Measurements from ENCODE around the gene PIGK.

Gene PIGK

DNA sequence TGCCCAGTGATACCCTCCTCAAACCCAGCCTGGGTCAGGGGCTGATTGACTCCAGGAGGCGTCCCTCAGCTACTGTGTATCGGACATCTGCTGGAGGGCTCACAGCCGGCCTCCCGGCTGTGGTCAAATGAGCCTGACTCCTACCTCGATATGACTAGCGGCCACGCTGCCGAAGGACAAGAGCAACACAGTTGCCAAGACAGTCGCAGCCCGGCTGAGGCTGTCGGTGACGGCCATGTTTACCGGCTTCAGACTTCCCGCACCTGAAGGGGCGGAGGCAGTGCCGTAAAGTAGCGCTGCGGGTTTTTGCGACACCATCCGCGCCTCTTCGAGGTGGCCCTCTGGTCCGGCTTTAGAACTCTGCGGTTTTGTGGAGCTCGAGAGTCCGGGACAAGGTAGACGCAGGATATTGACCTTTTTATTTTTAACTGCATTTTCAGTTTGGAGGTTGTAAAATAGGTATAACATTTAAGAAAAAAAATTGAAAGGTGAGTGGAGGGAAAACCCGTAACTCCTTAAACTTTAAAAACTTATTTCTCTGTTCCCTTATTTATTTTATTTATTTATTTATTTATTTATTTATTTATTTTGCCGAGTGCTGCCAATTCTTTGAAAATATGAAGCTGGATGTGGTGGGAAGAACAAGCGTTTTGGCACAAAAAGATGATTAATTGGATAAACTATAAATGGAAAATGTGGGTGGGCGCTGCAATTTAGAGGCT lies at the start of gene PIGK:
PIGK (minus strand) TSS at position 265 of the 722 bp plus-strand sequence; CDS start at position 237, 28 bp downstream.
- peak within 1 kb of the TSS; percentile 57 for H3K4me3 ChIP-seq
- peaks cover 3% of the 10 kb centered on the region; the same call in 1 of the 2 replicates for H3K36me3 ChIP-seq (replicated peaks)
- no peaks in the 10 kb centered on the region for H3K9me3 ChIP-seq
- DNase-seq (ENCODE audit: low spot score in 2 of 2): peak; percentile 85 to 91
- in situ Hi-C loops (cut with MboI; ENCODE audit: low sequenced_read_pairs): no loop called here
- H3K4me1 ChIP-seq: peaks cover 18% of the 10 kb centered on the region
- H3K27me3 ChIP-seq (ENCODE audit: low read depth): no peaks in the 10 kb centered on the region

DNA sequence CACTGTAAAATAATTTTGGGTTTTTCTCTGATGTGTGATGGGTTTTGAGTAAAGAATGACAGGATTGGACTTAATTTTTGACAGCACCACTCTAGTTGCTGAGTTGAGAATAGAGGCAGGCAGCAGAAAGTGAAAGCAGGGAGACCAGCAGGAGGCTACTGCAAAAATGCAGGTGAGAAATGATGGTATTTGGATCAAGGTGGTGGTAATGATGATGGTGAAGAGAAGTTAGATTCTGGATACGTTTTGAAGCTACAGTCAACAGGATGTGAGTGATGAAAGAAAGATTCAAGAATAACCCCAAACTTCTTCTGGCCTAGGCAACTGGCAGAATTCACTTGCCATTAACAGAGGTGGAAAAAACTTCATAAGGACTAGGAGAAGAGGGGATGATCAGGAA lies 47.8 kb upstream of the PIGK start:
- DNase-seq (ENCODE audit: low spot score in 2 of 2): no peak
- no peaks in the 10 kb centered on the region for H3K9me3 ChIP-seq
- H3K4me1 ChIP-seq: no peaks in the 10 kb centered on the region
- no peak overlapping the region for H3K4me3 ChIP-seq
- no peaks in the 10 kb centered on the region for H3K36me3 ChIP-seq (replicated peaks)
- in situ Hi-C loops (cut with MboI; ENCODE audit: low sequenced_read_pairs): no loop called here
- H3K27me3 ChIP-seq (ENCODE audit: low read depth): no peaks in the 10 kb centered on the region; the same call in 1 of the 2 replicates

DNA sequence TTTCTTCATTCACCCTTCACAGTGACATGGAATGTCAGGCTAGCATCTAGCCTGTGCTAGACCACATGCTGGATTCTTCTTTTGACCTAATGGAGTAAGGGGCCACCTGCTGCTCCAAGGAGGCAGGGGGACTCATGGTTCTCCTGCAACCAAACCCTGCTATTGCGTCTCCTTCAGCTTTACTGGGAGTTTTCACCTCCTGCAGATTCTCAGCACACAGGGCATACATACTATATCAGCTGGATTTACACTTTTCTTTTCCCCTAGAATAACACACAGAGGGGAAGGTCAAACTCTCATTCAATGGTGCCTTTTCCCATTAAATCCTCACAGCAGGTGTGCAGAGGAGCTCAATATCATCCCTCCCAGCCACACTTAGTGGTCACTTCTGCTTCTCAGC lies 46.0 kb upstream of the PIGK start:
- no peak overlapping the region for H3K4me3 ChIP-seq
- in situ Hi-C loops (cut with MboI; ENCODE audit: low sequenced_read_pairs): no loop called here
- DNase-seq (ENCODE audit: low spot score in 2 of 2): no peak
- H3K36me3 ChIP-seq (replicated peaks): no peaks in the 10 kb centered on the region
- H3K27me3 ChIP-seq (ENCODE audit: low read depth): no peaks in the 10 kb centered on the region; the same call in 1 of the 2 replicates
- no peaks in the 10 kb centered on the region for H3K4me1 ChIP-seq
- no peaks in the 10 kb centered on the region for H3K9me3 ChIP-seq

DNA sequence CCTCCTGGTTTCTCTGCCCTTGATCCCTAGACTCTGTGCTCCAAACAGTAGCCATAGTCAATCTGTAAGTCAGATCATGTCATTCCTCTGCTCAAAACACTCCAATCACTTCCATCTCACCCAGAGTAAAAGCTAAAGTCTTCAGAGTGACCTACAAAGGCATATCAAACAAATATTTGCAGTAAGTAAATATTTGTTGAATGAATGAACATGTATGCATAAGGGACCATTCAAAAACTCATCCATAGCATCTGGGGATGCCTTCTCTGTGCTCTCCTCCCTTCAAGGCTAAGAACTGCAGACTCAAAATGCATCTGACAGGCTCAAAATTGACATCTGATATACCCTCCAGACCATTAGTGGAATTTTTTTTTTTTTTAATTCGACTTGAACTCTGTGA lies 44.5 kb upstream of the PIGK start:
- in situ Hi-C loops (cut with MboI; ENCODE audit: low sequenced_read_pairs): no loop called here
- no peak for DNase-seq (ENCODE audit: low spot score in 2 of 2)
- Histone ChIP-seq H3K36me3 (replicated peaks) (no peaks in the 10 kb centered on the region), H3K4me1 (no peaks in the 10 kb centered on the region), H3K4me3 (no peak overlapping the region), H3K9me3 (no peaks in the 10 kb centered on the region), H3K27me3 (ENCODE audit: low read depth) (no peaks in the 10 kb centered on the region; the same call in 1 of the 2 replicates)

DNA sequence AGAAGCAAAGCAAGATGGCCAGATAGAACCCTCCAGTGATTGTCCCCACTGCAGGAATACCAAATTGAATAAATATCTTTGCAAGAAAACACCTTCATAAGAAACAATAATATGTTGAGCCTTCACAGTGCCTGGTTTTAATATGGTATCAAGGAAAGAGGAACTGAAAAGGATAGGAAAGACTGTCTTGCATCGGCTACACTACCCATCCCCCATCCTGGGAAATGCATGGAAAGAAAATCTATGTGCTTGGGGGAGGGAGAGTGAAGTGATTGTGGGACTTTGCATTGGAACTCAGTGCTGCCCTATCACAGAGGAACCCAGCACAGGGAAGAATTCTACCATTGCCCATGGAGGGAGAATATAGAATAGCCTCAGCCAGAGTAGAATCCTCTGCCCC lies 34.0 kb upstream of the PIGK start:
- H3K4me1 ChIP-seq: no peaks in the 10 kb centered on the region
- no peaks in the 10 kb centered on the region for H3K36me3 ChIP-seq (replicated peaks)
- DNase-seq (ENCODE audit: low spot score in 2 of 2): no peak
- H3K4me3 ChIP-seq: no peak overlapping the region
- in situ Hi-C loops (cut with MboI; ENCODE audit: low sequenced_read_pairs): no loop called here
- no peaks in the 10 kb centered on the region for H3K27me3 ChIP-seq (ENCODE audit: low read depth)
- no peaks in the 10 kb centered on the region for H3K9me3 ChIP-seq

DNA sequence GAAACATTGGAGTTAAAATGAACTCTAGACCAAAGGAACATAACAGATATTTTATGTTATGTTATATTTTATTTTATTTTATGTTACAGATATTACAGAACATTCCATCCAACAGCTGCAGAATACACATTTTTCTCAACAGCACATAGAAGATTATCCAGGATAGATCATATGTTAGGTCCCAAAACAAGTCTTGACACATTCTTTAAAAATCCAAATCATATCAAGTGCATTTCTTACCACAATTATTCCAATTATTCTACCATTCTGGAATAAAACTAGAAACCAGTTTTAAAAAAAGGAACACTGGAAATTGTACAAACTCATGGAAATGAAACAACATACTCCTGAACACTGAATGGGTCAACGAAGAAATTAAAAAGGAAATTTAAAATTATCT lies 30.9 kb upstream of the PIGK start:
- no peaks in the 10 kb centered on the region for H3K36me3 ChIP-seq (replicated peaks)
- in situ Hi-C loops (cut with MboI; ENCODE audit: low sequenced_read_pairs): no loop called here
- H3K27me3 ChIP-seq (ENCODE audit: low read depth): no peaks in the 10 kb centered on the region
- H3K4me3 ChIP-seq: no peak overlapping the region
- H3K9me3 ChIP-seq: no peaks in the 10 kb centered on the region
- no peaks in the 10 kb centered on the region for H3K4me1 ChIP-seq
- no peak for DNase-seq (ENCODE audit: low spot score in 2 of 2)

DNA sequence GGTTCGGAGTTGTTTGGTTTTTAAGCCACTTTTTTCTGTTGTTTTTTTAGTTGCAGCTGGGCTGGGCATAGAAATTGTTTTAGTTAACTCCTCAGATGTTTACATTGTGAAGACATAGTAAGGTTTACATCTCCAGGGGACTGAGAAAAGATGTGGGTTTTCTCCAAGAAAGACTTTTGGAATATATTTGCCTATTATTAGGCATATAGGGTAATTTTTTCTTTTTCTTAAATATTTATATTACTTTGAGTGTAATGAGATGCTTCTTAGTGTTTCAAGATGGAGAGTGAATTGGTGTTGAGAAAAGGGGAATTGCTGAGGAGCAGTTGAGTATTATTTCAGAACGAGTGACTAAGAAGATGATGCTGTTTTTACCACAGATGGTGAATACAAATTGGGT lies 26.6 kb upstream of the PIGK start:
- no peak for DNase-seq (ENCODE audit: low spot score in 2 of 2)
- no peaks in the 10 kb centered on the region for H3K27me3 ChIP-seq (ENCODE audit: low read depth)
- H3K4me1 ChIP-seq: no peaks in the 10 kb centered on the region
- no peaks in the 10 kb centered on the region for H3K9me3 ChIP-seq
- H3K4me3 ChIP-seq: no peak overlapping the region
- in situ Hi-C loops (cut with MboI; ENCODE audit: low sequenced_read_pairs): no loop called here
- no peaks in the 10 kb centered on the region for H3K36me3 ChIP-seq (replicated peaks)

DNA sequence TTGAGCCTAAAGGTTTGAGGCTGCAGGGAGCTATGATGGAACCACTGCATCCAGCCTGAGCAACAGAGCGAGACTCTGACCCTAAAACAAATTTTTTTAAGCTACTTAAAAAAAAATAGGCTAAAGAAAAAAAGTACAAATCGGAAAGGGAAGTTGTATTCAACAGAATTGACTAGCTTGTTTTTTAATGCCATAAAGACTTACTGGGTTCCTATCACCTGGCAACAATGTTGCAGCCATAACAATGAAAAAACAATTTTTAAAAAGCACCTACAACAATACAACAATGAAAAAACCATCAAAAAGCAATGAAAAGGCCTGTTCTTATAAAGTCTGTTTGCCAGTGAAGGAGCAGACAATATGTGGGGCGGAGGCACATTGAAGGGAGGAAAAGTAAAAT lies 20.1 kb upstream of the PIGK start:
- H3K4me1 ChIP-seq: no peaks in the 10 kb centered on the region
- no peak for DNase-seq (ENCODE audit: low spot score in 2 of 2)
- H3K9me3 ChIP-seq: no peaks in the 10 kb centered on the region
- H3K4me3 ChIP-seq: no peak overlapping the region
- H3K27me3 ChIP-seq (ENCODE audit: low read depth): peaks cover 26% of the 10 kb centered on the region
- in situ Hi-C loops (cut with MboI; ENCODE audit: low sequenced_read_pairs): no loop called here
- no peaks in the 10 kb centered on the region for H3K36me3 ChIP-seq (replicated peaks)

DNA sequence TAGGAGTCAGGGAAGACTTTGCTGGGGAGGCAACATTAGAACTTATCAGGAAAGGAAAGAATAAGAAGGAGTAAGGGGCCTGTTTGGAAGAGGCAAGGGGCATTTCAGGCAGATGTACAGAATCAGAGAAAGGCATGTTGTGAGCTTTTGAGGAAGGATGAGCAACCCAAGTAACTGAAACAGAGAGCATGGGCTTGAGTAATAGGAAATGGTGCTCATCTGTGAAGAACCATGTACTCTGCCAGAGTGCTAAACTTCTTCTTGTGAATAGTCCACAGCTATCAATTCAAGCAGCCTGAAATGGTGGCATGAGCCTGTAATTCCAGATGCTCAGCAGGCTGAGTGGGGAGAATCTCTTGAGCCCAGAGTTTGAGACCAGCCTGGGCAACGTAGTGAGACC lies 19.2 kb upstream of the PIGK start:
- no peak for DNase-seq (ENCODE audit: low spot score in 2 of 2)
- in situ Hi-C loops (cut with MboI; ENCODE audit: low sequenced_read_pairs): no loop called here
- Histone ChIP-seq H3K4me3 (no peak overlapping the region), H3K36me3 (replicated peaks) (no peaks in the 10 kb centered on the region), H3K4me1 (no peaks in the 10 kb centered on the region), H3K27me3 (ENCODE audit: low read depth) (peaks cover 26% of the 10 kb centered on the region), H3K9me3 (no peaks in the 10 kb centered on the region)

DNA sequence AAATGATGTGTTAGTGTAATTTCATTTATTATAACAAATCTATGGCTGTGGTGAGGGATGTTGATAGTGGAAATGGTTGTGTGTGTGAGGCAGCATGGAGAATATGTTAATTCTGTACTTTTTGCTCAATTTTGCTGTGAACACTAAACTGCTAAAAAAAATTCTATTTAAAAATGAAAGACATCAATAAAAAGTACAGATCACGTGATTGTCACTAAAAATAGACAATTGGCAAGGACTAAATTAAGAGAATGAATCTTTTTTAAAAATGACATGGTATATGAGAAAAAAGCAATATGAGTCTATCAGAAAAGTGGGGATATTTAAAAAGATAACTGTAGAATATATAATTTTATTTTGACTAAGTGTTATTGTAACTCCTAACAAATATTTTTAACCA lies 15.7 kb upstream of the PIGK start:
- Histone ChIP-seq H3K4me1 (no peaks in the 10 kb centered on the region), H3K36me3 (replicated peaks) (no peaks in the 10 kb centered on the region), H3K27me3 (ENCODE audit: low read depth) (peaks cover 35% of the 10 kb centered on the region), H3K9me3 (no peaks in the 10 kb centered on the region), H3K4me3 (no peak overlapping the region)
- in situ Hi-C loops (cut with MboI; ENCODE audit: low sequenced_read_pairs): no loop called here
- DNase-seq (ENCODE audit: low spot score in 2 of 2): no peak

DNA sequence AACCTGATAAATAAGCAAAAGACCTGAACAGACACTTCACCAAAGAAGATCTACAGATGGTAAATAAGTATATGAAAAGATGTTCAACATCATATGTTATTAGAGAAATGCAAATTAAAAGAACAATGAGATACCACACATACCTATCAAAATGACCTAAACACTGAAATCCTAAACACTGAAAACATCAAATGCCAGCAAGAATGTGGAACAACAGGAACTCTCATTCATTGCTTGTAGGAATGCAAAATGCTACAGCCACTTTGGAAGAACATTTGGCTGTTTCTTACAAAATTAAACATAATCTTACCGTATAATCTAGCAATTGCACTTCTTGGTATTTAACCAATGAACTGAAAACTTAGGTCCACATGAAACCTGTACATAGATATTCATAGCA lies 14.9 kb upstream of the PIGK start:
- no peak overlapping the region for H3K4me3 ChIP-seq
- peaks cover 3% of the 10 kb centered on the region for H3K4me1 ChIP-seq
- peaks cover 39% of the 10 kb centered on the region for H3K27me3 ChIP-seq (ENCODE audit: low read depth)
- no peak for DNase-seq (ENCODE audit: low spot score in 2 of 2)
- H3K9me3 ChIP-seq: no peaks in the 10 kb centered on the region
- no peaks in the 10 kb centered on the region for H3K36me3 ChIP-seq (replicated peaks)
- in situ Hi-C loops (cut with MboI; ENCODE audit: low sequenced_read_pairs): no loop called here

DNA sequence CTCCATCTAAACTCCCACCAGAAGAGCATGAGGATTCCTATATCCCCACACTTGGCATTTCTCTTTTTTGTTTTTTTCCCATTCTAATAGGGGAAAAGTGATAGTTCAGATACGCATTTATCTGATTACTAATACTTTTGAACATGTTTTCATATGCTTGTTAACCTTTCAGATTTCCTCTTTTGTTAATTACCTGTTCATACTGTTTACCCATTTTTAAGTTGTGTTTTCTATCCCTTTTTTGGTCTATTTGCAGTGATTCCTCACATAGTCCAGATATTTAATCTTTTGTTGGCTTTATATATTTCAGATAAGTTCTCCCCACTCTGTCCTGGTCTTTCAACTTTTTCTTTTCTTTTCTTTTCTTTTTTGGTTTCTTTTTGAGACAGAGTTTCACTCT lies 13.6 kb upstream of the PIGK start:
- in situ Hi-C loops (cut with MboI; ENCODE audit: low sequenced_read_pairs): no loop called here
- DNase-seq (ENCODE audit: low spot score in 2 of 2): no peak
- peaks cover 31% of the 10 kb centered on the region for H3K27me3 ChIP-seq (ENCODE audit: low read depth)
- peaks cover 13% of the 10 kb centered on the region for H3K4me1 ChIP-seq
- no peaks in the 10 kb centered on the region for H3K36me3 ChIP-seq (replicated peaks)
- H3K4me3 ChIP-seq: no peak overlapping the region
- H3K9me3 ChIP-seq: no peaks in the 10 kb centered on the region

DNA sequence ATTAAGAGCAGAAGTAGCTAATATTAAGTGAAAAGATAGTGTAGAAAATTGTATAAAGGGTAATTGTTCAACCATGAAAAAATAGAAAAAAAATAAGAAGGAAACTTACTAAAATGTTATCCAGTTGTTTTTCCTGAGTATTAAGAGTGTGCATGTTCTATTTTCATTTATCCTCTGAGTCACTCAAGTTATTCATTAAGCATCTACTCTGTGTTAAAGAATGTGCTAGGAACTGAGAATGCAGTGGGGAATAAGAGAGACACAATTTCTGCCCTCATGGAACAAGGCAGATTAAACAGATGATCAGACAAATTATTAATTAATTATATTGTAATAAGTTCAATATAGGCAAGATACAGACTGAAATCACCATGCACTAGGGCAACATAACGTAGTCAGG lies 10.8 kb upstream of the PIGK start:
- peaks cover 27% of the 10 kb centered on the region for H3K27me3 ChIP-seq (ENCODE audit: low read depth)
- in situ Hi-C loops (cut with MboI; ENCODE audit: low sequenced_read_pairs): no loop called here
- no peaks in the 10 kb centered on the region for H3K36me3 ChIP-seq (replicated peaks)
- H3K4me1 ChIP-seq: peaks cover 13% of the 10 kb centered on the region
- no peak overlapping the region for H3K4me3 ChIP-seq
- DNase-seq (ENCODE audit: low spot score in 2 of 2): no peak
- no peaks in the 10 kb centered on the region for H3K9me3 ChIP-seq

DNA sequence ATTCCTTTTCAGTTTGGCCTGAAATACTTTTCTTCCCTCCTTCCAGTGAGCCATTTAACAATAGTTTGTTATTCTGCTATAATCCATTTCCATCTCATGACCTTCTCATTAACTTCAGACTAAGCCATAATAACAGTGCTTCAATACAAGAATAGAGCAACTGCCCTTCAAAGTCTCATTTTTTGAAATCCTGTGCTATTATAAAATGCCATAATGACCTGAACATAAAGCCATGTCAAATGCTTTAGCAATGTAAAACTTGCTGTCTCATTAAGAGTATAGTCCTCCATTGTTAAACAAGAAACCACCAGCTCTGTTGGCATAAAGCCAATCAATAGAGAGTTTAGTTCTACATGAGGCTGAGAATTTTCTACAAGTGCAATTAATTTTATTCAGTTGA lies 9.6 kb upstream of the PIGK start:
- H3K27me3 ChIP-seq (ENCODE audit: low read depth): peaks cover 27% of the 10 kb centered on the region
- DNase-seq (ENCODE audit: low spot score in 2 of 2): peak; percentile 10 to 90
- in situ Hi-C loops (cut with MboI; ENCODE audit: low sequenced_read_pairs): no loop called here

DNA sequence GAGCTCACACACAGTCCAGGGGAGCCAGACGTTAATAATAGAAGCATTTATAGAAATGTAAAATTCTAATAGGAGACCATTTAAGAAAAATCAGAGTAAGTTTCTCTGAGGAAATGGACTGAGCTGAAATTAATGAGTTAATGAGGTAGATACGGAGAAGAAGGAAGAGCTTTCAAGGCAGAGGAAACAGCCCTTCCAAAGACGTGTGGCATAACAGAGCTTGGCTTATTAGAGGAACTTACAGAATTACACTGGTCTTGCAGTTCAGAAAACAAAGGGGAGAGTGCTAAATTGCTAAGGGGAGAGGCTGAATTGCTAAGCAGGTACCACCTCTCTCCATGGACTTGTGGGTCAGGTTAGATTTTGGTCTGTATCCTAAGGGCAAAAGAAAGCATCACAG lies 8.2 kb upstream of the PIGK start:
- Histone ChIP-seq H3K4me3 (no peak overlapping the region), H3K9me3 (no peaks in the 10 kb centered on the region), H3K4me1 (peaks cover 13% of the 10 kb centered on the region), H3K36me3 (replicated peaks) (no peaks in the 10 kb centered on the region), H3K27me3 (ENCODE audit: low read depth) (peaks cover 25% of the 10 kb centered on the region)
- in situ Hi-C loops (cut with MboI; ENCODE audit: low sequenced_read_pairs): no loop called here
- DNase-seq (ENCODE audit: low spot score in 2 of 2): no peak

More for the DNA sequence above, 9.6 kb upstream of the PIGK start:
- H3K4me1 ChIP-seq: peaks cover 13% of the 10 kb centered on the region
- H3K4me3 ChIP-seq: no peak overlapping the region
- no peaks in the 10 kb centered on the region for H3K36me3 ChIP-seq (replicated peaks)
- no peaks in the 10 kb centered on the region for H3K9me3 ChIP-seq

All from HAP-1 (cell line).